ENCODE measurements around the gene ZNF444. TPM values are rescaled to one million over a fixed set of nuclear protein-coding genes. Genes with fewer than 3 reads are reported as not detected.

ZNF444 gene
- total RNA-seq, 1 donor from 2014 or later: 37.3 TPM

DNA sequence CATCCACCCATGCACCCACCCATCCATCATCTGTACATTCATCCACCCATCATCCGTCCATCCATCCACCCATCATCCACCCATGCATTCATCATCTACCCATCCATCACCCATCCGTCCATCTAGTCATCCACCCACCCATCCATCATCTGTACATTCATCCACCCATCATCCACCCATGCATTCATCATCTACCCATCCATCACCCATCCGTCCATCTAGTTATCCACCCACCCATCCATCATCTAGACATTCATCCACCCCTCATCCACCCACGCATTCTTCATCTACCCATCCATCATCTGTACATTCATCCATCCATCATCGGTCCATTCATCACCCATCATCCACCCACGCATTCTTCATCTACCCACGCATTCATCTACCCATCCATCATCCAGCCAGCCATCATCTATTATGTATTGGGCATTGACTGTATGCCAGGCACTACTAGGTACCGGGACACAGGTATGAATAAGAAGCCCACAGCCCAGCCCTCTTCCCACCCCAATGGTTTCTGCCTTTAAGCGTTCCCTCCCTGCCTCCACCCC, 18.0 kb downstream of the ZNF444 start:
- Histone ChIP-seq H3K9me3 (no peaks in the 10 kb centered on the region), H3K27me3 (no peaks in the 10 kb centered on the region), H3K27ac (no peak overlapping the region), H3K36me3 (peaks cover 33% of the 10 kb centered on the region), H3K4me1 (no peaks in the 10 kb centered on the region), H3K4me3 (no peak overlapping the region)
- intact Hi-C loops (cut with DNase I): no loop called here
- DNase-seq: no peak
- ATAC-seq: no peak
- TF ChIP-seq, protein P1, sequence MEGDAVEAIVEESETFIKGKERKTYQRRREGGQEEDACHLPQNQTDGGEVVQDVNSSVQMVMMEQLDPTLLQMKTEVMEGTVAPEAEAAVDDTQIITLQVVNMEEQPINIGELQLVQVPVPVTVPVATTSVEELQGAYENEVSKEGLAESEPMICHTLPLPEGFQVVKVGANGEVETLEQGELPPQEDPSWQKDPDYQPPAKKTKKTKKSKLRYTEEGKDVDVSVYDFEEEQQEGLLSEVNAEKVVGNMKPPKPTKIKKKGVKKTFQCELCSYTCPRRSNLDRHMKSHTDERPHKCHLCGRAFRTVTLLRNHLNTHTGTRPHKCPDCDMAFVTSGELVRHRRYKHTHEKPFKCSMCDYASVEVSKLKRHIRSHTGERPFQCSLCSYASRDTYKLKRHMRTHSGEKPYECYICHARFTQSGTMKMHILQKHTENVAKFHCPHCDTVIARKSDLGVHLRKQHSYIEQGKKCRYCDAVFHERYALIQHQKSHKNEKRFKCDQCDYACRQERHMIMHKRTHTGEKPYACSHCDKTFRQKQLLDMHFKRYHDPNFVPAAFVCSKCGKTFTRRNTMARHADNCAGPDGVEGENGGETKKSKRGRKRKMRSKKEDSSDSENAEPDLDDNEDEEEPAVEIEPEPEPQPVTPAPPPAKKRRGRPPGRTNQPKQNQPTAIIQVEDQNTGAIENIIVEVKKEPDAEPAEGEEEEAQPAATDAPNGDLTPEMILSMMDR (IDR thresholded peaks at IDR 0.05): no peak

DNA sequence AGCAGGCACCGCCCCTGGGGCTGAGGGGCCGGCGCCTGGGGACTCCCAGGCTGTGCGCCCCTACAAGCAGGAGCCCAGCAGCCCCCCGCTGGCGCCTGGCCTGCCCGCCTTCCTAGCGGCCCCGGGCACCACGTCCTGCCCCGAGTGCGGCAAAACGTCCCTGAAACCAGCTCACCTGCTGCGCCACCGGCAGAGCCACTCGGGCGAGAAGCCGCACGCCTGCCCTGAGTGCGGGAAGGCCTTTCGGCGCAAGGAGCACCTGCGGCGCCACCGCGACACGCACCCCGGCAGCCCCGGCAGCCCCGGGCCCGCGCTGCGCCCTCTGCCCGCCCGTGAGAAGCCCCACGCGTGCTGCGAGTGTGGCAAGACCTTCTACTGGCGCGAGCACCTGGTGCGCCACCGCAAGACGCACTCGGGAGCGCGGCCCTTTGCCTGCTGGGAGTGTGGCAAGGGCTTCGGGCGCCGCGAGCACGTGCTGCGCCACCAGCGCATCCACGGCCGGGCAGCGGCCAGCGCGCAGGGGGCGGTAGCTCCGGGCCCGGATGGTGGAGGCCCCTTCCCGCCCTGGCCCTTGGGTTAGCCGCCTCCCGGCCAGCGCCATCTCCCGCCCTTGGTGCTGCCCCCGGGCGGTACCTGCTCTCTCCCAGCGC, 18.7 kb downstream of the ZNF444 start:
- ATAC-seq: no peak
- DNase-seq: no peak
- intact Hi-C loops (cut with DNase I): loop anchor here (10.0 kb wide), 1 partner anchor 45 kb away; no protein-coding TSS in a partner anchor
- H3K27ac ChIP-seq: no peak overlapping the region
- H3K4me3 ChIP-seq: no peak overlapping the region
- TF ChIP-seq, protein P1 (IDR thresholded peaks at IDR 0.05): no peak
- H3K9me3 ChIP-seq: no peaks in the 10 kb centered on the region
- no peaks in the 10 kb centered on the region for H3K4me1 ChIP-seq
- peaks cover 32% of the 10 kb centered on the region for H3K36me3 ChIP-seq
- no peaks in the 10 kb centered on the region for H3K27me3 ChIP-seq

DNA sequence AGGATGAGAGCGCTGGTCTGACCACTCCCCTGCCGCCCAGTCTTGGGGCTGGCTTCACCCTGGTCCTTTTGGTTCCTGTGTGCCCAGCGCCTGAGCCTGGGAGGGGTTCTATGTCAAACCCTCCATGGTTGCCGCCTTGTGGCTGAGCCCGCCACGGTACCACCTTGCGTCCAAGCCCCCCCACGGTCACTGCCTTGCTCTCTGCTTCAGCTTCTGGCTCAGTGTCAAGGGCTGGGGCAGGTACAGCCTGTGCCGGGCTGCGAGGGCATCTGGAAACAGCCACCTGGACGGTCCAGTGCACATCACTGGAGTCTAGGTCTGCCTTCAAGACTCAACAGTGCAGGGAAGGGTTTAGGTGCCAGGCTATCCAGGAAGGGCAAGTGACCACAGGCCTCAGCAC, 20.4 kb downstream of the ZNF444 start:
- intact Hi-C loops (cut with DNase I): loop anchor here (10.0 kb wide), 1 partner anchor 47 kb away; no protein-coding TSS in a partner anchor
- TF ChIP-seq, protein P1 (IDR thresholded peaks at IDR 0.05): no peak
- DNase-seq: no peak
- H3K9me3 ChIP-seq: no peaks in the 10 kb centered on the region
- no peak for ATAC-seq
- H3K4me1 ChIP-seq: no peaks in the 10 kb centered on the region
- H3K4me3 ChIP-seq: no peak overlapping the region
- no peaks in the 10 kb centered on the region for H3K27me3 ChIP-seq
- peaks cover 17% of the 10 kb centered on the region for H3K36me3 ChIP-seq
- H3K27ac ChIP-seq: no peak overlapping the region

DNA sequence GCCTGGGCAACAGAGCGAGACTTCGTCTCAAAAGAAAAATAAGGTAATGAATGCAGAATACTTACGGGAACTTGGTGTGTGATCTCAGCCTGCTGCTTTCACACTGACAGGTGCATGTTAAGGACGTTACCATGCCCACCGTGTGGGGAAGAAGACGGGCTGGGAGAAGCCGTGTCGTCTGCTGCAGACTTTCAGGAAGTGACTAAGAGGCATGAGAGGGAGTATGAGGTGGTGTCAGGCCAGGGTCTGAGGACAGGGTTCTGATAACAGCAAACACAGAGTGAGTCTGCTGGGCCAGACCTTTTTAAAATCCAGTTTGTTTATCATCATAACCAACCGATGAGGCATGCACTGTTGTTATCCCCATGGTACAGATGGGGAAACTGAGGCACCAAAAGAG, 21.2 kb downstream of the ZNF444 start:
- no peak overlapping the region for H3K27ac ChIP-seq
- no peak overlapping the region for H3K4me3 ChIP-seq
- DNase-seq (no peak), ATAC-seq (peak; percentile 10)
- H3K4me1 ChIP-seq: no peaks in the 10 kb centered on the region
- H3K36me3 ChIP-seq: peaks cover 17% of the 10 kb centered on the region
- TF ChIP-seq, protein P1 (IDR thresholded peaks at IDR 0.05): no peak
- intact Hi-C loops (cut with DNase I): loop anchor here (10.0 kb wide), 1 partner anchor 47 kb away; no protein-coding TSS in a partner anchor
- no peaks in the 10 kb centered on the region for H3K9me3 ChIP-seq
- H3K27me3 ChIP-seq: no peaks in the 10 kb centered on the region

DNA sequence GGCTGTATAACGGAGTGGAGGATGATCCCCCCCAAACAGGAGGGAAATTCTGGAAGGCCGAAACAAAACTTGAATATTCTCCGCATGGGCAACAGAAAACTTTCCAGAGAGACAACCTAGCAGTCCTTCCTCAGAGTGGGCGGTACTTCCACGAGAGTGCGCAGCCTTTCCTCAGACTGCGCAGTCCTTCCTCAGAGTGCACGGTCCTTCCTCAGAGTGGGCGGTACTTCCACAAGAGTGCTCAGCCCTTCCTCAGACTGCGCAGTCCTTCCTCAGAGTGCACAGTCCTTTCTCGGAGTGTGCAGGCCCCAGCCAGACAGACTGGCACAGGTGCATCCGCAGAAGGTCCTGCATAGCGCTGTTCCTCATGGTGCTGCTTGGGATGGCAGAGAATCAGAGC, 22.0 kb downstream of the ZNF444 start:
- H3K36me3 ChIP-seq: peaks cover 17% of the 10 kb centered on the region
- H3K27ac ChIP-seq: no peak overlapping the region
- no peaks in the 10 kb centered on the region for H3K27me3 ChIP-seq
- intact Hi-C loops (cut with DNase I): loop anchor here (10.0 kb wide), 1 partner anchor 48 kb away; no protein-coding TSS in a partner anchor
- H3K4me3 ChIP-seq: no peak overlapping the region
- TF ChIP-seq, protein P1 (IDR thresholded peaks at IDR 0.05): no peak
- DNase-seq (no peak), ATAC-seq (no peak)
- H3K4me1 ChIP-seq: no peaks in the 10 kb centered on the region
- H3K9me3 ChIP-seq: no peaks in the 10 kb centered on the region

Measured in upper lobe of right lung (tissue), 1 donor.